ENCODE data around the gene CD48.

Gene CD48

DNA sequence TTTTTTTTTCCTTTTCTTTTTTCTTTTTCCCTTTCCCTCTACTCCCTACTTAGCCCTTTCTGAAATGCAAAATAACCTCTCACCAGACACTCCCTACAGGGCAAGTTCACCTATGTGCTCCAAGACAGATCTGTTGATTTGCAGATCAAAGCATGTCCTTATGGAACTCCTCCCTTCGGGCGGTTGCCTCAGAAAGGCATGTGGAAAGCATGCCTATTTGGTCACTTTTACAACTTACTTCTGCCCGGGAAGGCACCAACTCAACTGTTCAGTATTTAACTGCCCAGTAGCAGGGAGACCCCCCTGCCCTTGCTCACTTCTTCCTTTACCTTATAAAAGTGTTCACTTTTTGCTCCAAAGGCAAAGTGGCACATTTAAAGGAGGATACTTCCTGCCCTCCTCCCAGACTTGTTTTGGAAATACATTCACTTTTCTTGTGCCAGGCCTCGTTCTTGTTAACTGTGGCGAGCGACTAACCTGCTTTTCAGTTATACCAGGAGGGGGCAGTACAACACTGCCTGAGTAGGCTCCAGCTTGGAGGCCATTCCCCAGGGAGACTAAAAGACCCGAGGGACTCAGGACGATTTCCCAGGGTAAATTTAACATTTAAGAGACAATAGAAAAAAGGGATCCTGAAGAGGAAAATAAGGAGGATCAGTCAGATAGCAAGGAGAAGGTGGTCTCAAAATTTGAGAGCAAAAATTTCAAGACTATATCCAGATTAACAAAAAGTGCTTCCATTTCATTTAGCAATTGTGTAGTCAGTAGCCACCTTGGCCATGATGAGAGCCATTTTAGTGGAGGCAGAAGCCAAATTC is 15.1 kb upstream of the CD48 start:
- no peak overlapping the region for H3K27ac ChIP-seq (ENCODE audit: low read depth, low read length)
- H2AFZ ChIP-seq (ENCODE audit: low read length, unreplicated experiment): no peak overlapping the region
- H3K36me3 ChIP-seq (ENCODE audit: insufficient read depth, low read length): no peaks in the 10 kb centered on the region
- H3K4me3 ChIP-seq (ENCODE audit: low read depth, low read length): no peak overlapping the region
- peaks cover 8% of the 10 kb centered on the region for H3K4me1 ChIP-seq (ENCODE audit: control insufficient read depth, insufficient read depth, low read length, unreplicated experiment)
- H3K79me2 ChIP-seq (ENCODE audit: control insufficient read depth, insufficient read depth, low read length, unreplicated experiment): no peaks in the 10 kb centered on the region
- peaks cover 8% of the 10 kb centered on the region for H3K27me3 ChIP-seq (ENCODE audit: insufficient read depth, low read length)

- Histone ChIP-seq H3K4me1 (ENCODE audit: control insufficient read depth, insufficient read depth, low read length, unreplicated experiment) (peaks cover 8% of the 10 kb centered on the region), H3K27me3 (ENCODE audit: insufficient read depth, low read length) (peaks cover 13% of the 10 kb centered on the region), H3K36me3 (ENCODE audit: insufficient read depth, low read length) (no peaks in the 10 kb centered on the region), H3K79me2 (ENCODE audit: control insufficient read depth, insufficient read depth, low read length, unreplicated experiment) (no peaks in the 10 kb centered on the region), H2AFZ (ENCODE audit: low read length, unreplicated experiment) (peak overlapping the region; percentile 41), H3K27ac (ENCODE audit: low read depth, low read length) (no peak overlapping the region), H3K4me3 (ENCODE audit: low read depth, low read length) (no peak overlapping the region)
Measured at GRCh38 chr1:160726114-160726497, 14.5 kb upstream of the CD48 start.

GRCh38 chr1:160724465-160725242 is 13.0 kb upstream of the CD48 start:
- Histone ChIP-seq H3K4me1 (ENCODE audit: control insufficient read depth, insufficient read depth, low read length, unreplicated experiment) (peaks cover 8% of the 10 kb centered on the region), H2AFZ (ENCODE audit: low read length, unreplicated experiment) (no peak overlapping the region), H3K4me3 (ENCODE audit: low read depth, low read length) (no peak overlapping the region), H3K27ac (ENCODE audit: low read depth, low read length) (no peak overlapping the region), H3K27me3 (ENCODE audit: insufficient read depth, low read length) (peaks cover 13% of the 10 kb centered on the region), H3K36me3 (ENCODE audit: insufficient read depth, low read length) (no peaks in the 10 kb centered on the region), H3K79me2 (ENCODE audit: control insufficient read depth, insufficient read depth, low read length, unreplicated experiment) (no peaks in the 10 kb centered on the region)

DNA sequence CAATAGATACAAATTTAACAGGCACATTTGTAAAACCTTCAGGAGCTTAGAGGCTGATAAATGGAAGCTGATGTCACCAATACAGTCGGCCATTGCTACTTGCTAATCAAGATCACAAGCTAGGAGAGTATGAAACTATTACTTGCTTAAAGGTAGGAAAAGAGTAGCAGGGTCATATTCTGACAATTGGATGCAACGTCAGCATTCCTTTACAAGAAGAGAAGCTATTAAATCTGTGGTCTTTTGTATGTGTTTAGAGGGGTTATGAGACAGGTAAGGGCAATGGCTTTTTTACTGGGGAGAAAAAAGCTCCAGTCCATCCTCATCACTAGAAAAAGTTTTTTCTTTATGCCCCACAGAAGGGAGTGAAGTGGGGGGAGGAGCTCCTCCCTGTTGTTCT is 11.7 kb upstream of the CD48 start:
- Histone ChIP-seq H3K4me3 (ENCODE audit: low read depth, low read length) (no peak overlapping the region), H3K79me2 (ENCODE audit: control insufficient read depth, insufficient read depth, low read length, unreplicated experiment) (no peaks in the 10 kb centered on the region), H3K4me1 (ENCODE audit: control insufficient read depth, insufficient read depth, low read length, unreplicated experiment) (peaks cover 8% of the 10 kb centered on the region), H3K36me3 (ENCODE audit: insufficient read depth, low read length) (no peaks in the 10 kb centered on the region), H3K27ac (ENCODE audit: low read depth, low read length) (no peak overlapping the region), H2AFZ (ENCODE audit: low read length, unreplicated experiment) (no peak overlapping the region), H3K27me3 (ENCODE audit: insufficient read depth, low read length) (peaks cover 17% of the 10 kb centered on the region)

DNA sequence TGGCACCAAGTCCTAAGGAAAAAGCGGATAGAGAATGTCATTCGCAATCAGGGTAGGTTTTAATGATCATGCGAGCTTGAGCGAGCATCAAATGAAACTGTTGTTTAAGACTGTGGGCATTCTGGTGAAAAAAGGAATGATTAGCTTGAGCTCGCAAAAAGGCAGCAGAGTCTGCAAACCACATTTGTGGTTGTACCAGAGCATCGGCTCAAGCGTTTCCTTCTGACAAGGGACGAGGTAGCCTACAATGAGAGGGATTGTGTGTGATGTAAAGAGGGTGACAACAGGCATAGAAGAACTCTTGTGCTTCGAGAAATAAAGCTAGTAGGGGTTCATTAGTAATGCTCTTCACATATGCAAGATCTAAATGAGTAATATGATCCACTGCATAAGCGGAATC is 11.1 kb upstream of the CD48 start:
- Histone ChIP-seq H2AFZ (ENCODE audit: low read length, unreplicated experiment) (no peak overlapping the region), H3K4me3 (ENCODE audit: low read depth, low read length) (no peak overlapping the region), H3K27ac (ENCODE audit: low read depth, low read length) (no peak overlapping the region), H3K36me3 (ENCODE audit: insufficient read depth, low read length) (no peaks in the 10 kb centered on the region), H3K27me3 (ENCODE audit: insufficient read depth, low read length) (peaks cover 23% of the 10 kb centered on the region), H3K4me1 (ENCODE audit: control insufficient read depth, insufficient read depth, low read length, unreplicated experiment) (peaks cover 8% of the 10 kb centered on the region), H3K79me2 (ENCODE audit: control insufficient read depth, insufficient read depth, low read length, unreplicated experiment) (no peaks in the 10 kb centered on the region)

- Histone ChIP-seq H3K4me1 (ENCODE audit: control insufficient read depth, insufficient read depth, low read length, unreplicated experiment) (peaks cover 6% of the 10 kb centered on the region), H3K27ac (ENCODE audit: low read depth, low read length) (no peak overlapping the region), H3K27me3 (ENCODE audit: insufficient read depth, low read length) (peaks cover 31% of the 10 kb centered on the region), H3K79me2 (ENCODE audit: control insufficient read depth, insufficient read depth, low read length, unreplicated experiment) (no peaks in the 10 kb centered on the region), H3K4me3 (ENCODE audit: low read depth, low read length) (no peak overlapping the region), H3K36me3 (ENCODE audit: insufficient read depth, low read length) (no peaks in the 10 kb centered on the region), H2AFZ (ENCODE audit: low read length, unreplicated experiment) (no peak overlapping the region)
Measured at GRCh38 chr1:160721473-160721872, 9.9 kb upstream of the CD48 start.

DNA sequence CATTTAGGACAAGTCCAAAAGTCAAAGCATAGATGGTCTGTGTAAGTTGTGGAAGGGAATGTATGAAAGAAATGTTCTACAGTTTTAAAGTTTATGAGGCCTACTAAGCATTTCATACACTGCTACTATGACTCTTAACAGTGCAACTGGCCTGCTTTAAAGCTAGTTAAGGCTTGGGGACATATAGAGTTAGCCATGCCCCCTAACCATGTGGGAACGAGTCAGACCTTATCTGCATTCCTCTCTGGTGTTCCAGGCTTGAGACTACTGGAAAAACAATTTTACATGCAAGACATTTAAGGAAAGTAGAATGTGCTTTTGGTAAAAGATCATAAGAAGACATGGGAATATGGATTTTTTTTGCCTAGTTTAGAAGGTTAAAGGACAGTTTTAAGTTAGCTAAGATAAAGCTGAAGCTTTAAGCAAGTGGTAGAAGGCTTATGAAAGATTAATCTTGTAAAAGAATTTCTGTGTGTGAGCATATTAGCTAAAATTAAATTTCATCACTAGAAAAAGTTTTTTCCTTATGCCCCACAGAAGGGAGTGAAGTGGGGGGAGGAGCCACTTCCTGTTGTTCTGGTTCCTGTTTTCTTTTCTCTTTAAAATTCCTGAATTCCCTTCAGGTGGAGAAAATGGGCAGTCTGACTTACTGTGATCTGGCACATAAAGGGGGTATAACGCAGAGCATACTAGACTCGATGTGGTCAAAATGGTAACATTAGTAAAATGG is 8.9 kb upstream of the CD48 start:
- Histone ChIP-seq H3K27ac (ENCODE audit: low read depth, low read length) (no peak overlapping the region), H3K79me2 (ENCODE audit: control insufficient read depth, insufficient read depth, low read length, unreplicated experiment) (no peaks in the 10 kb centered on the region), H2AFZ (ENCODE audit: low read length, unreplicated experiment) (no peak overlapping the region), H3K4me1 (ENCODE audit: control insufficient read depth, insufficient read depth, low read length, unreplicated experiment) (no peaks in the 10 kb centered on the region), H3K27me3 (ENCODE audit: insufficient read depth, low read length) (peaks cover 41% of the 10 kb centered on the region), H3K4me3 (ENCODE audit: low read depth, low read length) (no peak overlapping the region), H3K36me3 (ENCODE audit: insufficient read depth, low read length) (no peaks in the 10 kb centered on the region)

DNA sequence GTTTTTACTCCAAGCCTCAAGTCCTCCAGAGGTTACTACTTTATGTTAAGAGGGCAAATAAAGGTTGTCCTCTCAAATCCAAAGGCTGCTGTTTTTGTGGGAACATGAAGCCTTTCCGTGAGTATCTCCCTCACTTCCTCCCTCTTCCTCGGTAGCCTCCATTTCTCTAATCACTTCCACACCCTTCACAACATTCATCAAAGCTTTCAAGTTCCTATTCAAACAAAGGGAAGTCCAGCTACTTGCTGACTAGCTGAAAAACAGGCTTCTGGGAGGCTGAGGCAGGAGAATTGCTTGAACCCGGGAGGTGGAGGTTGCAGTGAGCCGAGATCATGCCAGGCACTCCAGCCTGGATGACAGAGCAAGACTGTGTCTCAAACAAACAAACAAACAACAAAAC is 6.6 kb upstream of the CD48 start:
- Histone ChIP-seq H2AFZ (ENCODE audit: low read length, unreplicated experiment) (no peak overlapping the region), H3K27me3 (ENCODE audit: insufficient read depth, low read length) (peaks cover 48% of the 10 kb centered on the region), H3K4me1 (ENCODE audit: control insufficient read depth, insufficient read depth, low read length, unreplicated experiment) (no peaks in the 10 kb centered on the region), H3K79me2 (ENCODE audit: control insufficient read depth, insufficient read depth, low read length, unreplicated experiment) (no peaks in the 10 kb centered on the region), H3K4me3 (ENCODE audit: low read depth, low read length) (no peak overlapping the region), H3K27ac (ENCODE audit: low read depth, low read length) (no peak overlapping the region), H3K36me3 (ENCODE audit: insufficient read depth, low read length) (no peaks in the 10 kb centered on the region)

- Histone ChIP-seq H3K4me1 (ENCODE audit: control insufficient read depth, insufficient read depth, low read length, unreplicated experiment) (no peaks in the 10 kb centered on the region), H2AFZ (ENCODE audit: low read length, unreplicated experiment) (no peak overlapping the region), H3K27me3 (ENCODE audit: insufficient read depth, low read length) (peaks cover 46% of the 10 kb centered on the region)
Measured at GRCh38 chr1:160717306-160717705, 5.7 kb upstream of the CD48 start.

GRCh38 chr1:160716013-160716412 is 4.4 kb upstream of the CD48 start:
- Histone ChIP-seq H3K36me3 (ENCODE audit: insufficient read depth, low read length) (no peaks in the 10 kb centered on the region), H3K4me1 (ENCODE audit: control insufficient read depth, insufficient read depth, low read length, unreplicated experiment) (no peaks in the 10 kb centered on the region), H3K4me3 (ENCODE audit: low read depth, low read length) (no peak overlapping the region), H3K79me2 (ENCODE audit: control insufficient read depth, insufficient read depth, low read length, unreplicated experiment) (no peaks in the 10 kb centered on the region), H2AFZ (ENCODE audit: low read length, unreplicated experiment) (no peak overlapping the region), H3K27me3 (ENCODE audit: insufficient read depth, low read length) (peaks cover 53% of the 10 kb centered on the region), H3K27ac (ENCODE audit: low read depth, low read length) (no peak overlapping the region)

More at GRCh38 chr1:160717306-160717705, 5.7 kb upstream of the CD48 start:
- no peaks in the 10 kb centered on the region for H3K79me2 ChIP-seq (ENCODE audit: control insufficient read depth, insufficient read depth, low read length, unreplicated experiment)
- no peaks in the 10 kb centered on the region for H3K36me3 ChIP-seq (ENCODE audit: insufficient read depth, low read length)
- H3K4me3 ChIP-seq (ENCODE audit: low read depth, low read length): no peak overlapping the region
- no peak overlapping the region for H3K27ac ChIP-seq (ENCODE audit: low read depth, low read length)

All from ACC112 (cell line).